A673 (cell line): Measurements from ENCODE around the gene CFAP43. TPM values are rescaled to one million over a fixed set of nuclear protein-coding genes. Genes with fewer than 3 reads are reported as not detected.

ENCODE experiments used
- BruUV-seq: library from RNA; stranded (reverse); fragments of 400-500 nt; replicated peaks from 2 replicates; lab custom pipeline; 2021; lab: Mats Ljungman, UMichigan
- CTCF ChIA-PET: fragments of 300-600 bp; sonication (Branson Sonifier 250); formaldehyde crosslinking; loops from one replicate; lab custom pipeline; 2022; ENCODE audit warnings: antibody characterized with exemption; lab: Charles Lee
- POLR2A ChIA-PET: fragments of 300-600 bp; sonication (Branson Sonifier 250); formaldehyde crosslinking; loops from one replicate; lab custom pipeline; 2022; ENCODE audit warnings: antibody characterized with exemption; ENCODE audit not compliant: low non-redundant PET; lab: Charles Lee
- DNase-seq: peaks from one replicate; pipeline ENCODE4 v3.0.0-alpha.2; 2015; ENCODE audit warnings: low spot score
- H3K27ac ChIP-seq: fragments of 200-600 bp; sonication (generic); 2 replicates; pipeline ENCODE4 v1.5.1; 2016; ENCODE audit warnings: mixed run types, low read depth, mild to moderate bottlenecking, mixed read lengths, antibody characterized with exemption, low read length; ENCODE audit not compliant: poor library complexity, severe bottlenecking
- H3K27me3 ChIP-seq: fragments of 200-600 bp; sonication (generic); replicated peaks from 2 replicates; pipeline ENCODE4 v1.6.1; 2017; ENCODE audit warnings: mixed run types, low read depth, mild to moderate bottlenecking, mixed read lengths, antibody characterized with exemption, low read length; ENCODE audit not compliant: insufficient read depth, poor library complexity
- H3K36me3 ChIP-seq: fragments of 200-600 bp; sonication (generic); 2 replicates; pipeline ENCODE4 v1.6.1; 2016; ENCODE audit warnings: mixed run types, mild to moderate bottlenecking, mixed read lengths, antibody characterized with exemption, low read length; ENCODE audit not compliant: insufficient read depth, poor library complexity, severe bottlenecking
- H3K4me1 ChIP-seq: fragments of 200-600 bp; sonication (generic); 2 replicates; pipeline ENCODE4 v1.6.1; 2017; ENCODE audit warnings: mixed run types, mild to moderate bottlenecking, mixed read lengths, antibody characterized with exemption, low read length; ENCODE audit not compliant: insufficient read depth, poor library complexity, severe bottlenecking
- H3K4me3 ChIP-seq: fragments of 200-600 bp; sonication (generic); 2 replicates; pipeline ENCODE4 v1.5.1; 2016; ENCODE audit warnings: low read depth, mixed run types, mild to moderate bottlenecking, mixed read lengths, low read length; ENCODE audit not compliant: poor library complexity, severe bottlenecking
- H3K9me3 ChIP-seq: fragments of 200-600 bp; sonication (generic); 2 replicates; pipeline ENCODE4 v1.6.1; 2016; ENCODE audit warnings: mixed run types, low read depth, mild to moderate bottlenecking, mixed read lengths, antibody characterized with exemption, low read length; ENCODE audit not compliant: poor library complexity, severe bottlenecking
- CTCF ChIP-seq: fragments of 300-800, 200-600 bp; sonication (generic); conservative IDR thresholded peaks from 2 replicates; pipeline ENCODE4 v1.5.1; 2017; ENCODE audit warnings: low read depth, mild to moderate bottlenecking, antibody characterized with exemption, low read length, moderate library complexity, mixed read lengths
- EZH2 ChIP-seq: fragments of 200-600 bp; sonication (generic); IDR thresholded peaks from 2 replicates; pipeline ENCODE4 v1.6.1; 2017; ENCODE audit warnings: borderline replicate concordance, low read depth, mild to moderate bottlenecking, mixed read lengths, antibody characterized with exemption, low read length; ENCODE audit not compliant: poor library complexity, severe bottlenecking
- intact Hi-C: fragments of 100-400 bp; cut with micrococcal nuclease; formaldehyde crosslinking; loops from one replicate; pipeline ENCODE4 v1.10.0; 2022; ENCODE audit not compliant: unreplicated experiment
- total RNA-seq: library from RNA; stranded (reverse); gene quantifications from 2 replicates; pipeline ENCODE4 v1.2.3, GENCODE V29; 2021

The CFAP43 gene
- total RNA-seq, 1 experiment from 2014 or later = 0.13 TPM

GRCh38 chr10:104104926-104105325 lies 127.2 kb downstream of the CFAP43 start:
- POLR2A ChIA-PET = no interaction called here
- CTCF ChIA-PET = no interaction called here
- H3K9me3 ChIP-seq = no peaks in the 10 kb centered on the region
- no peak overlapping the region for H3K4me3 ChIP-seq
- H3K4me1 ChIP-seq = no peaks in the 10 kb centered on the region
- no TSS peak for BruUV-seq
- H3K36me3 ChIP-seq = no peaks in the 10 kb centered on the region
- intact Hi-C loops = no loop called here
- no peaks in the 10 kb centered on the region for H3K27me3 ChIP-seq
- TF ChIP-seq EZH2 (no peak), CTCF (no peak)
- no peak for DNase-seq
- H3K27ac ChIP-seq = no peak overlapping the region

GRCh38 chr10:104104418-104104817 lies 127.7 kb downstream of the CFAP43 start:
- Histone ChIP-seq H3K27ac (no peak overlapping the region), H3K27me3 (no peaks in the 10 kb centered on the region), H3K4me3 (no peak overlapping the region), H3K4me1 (no peaks in the 10 kb centered on the region), H3K36me3 (no peaks in the 10 kb centered on the region), H3K9me3 (no peaks in the 10 kb centered on the region)
- DNase-seq = no peak
- intact Hi-C loops = no loop called here
- ChIA-PET CTCF (no interaction called here), POLR2A (no interaction called here)
- TF ChIP-seq CTCF (no peak), EZH2 (no peak)
- no TSS peak for BruUV-seq

- H3K4me3 ChIP-seq = no peak overlapping the region
- POLR2A ChIA-PET = no interaction called here
Observed at GRCh38 chr10:104103956-104104355, 128.2 kb downstream of the CFAP43 start.

More at GRCh38 chr10:104103956-104104355, 128.2 kb downstream of the CFAP43 start:
- Histone ChIP-seq H3K36me3 (no peaks in the 10 kb centered on the region), H3K4me1 (no peaks in the 10 kb centered on the region), H3K27me3 (no peaks in the 10 kb centered on the region), H3K9me3 (no peaks in the 10 kb centered on the region), H3K27ac (no peak overlapping the region)
- CTCF ChIA-PET = no interaction called here
- no peak for DNase-seq
- intact Hi-C loops = no loop called here
- BruUV-seq = no TSS peak
- TF ChIP-seq EZH2 = no peak
- no peak for TF ChIP-seq CTCF
